Endothelial cell of umbilical vein (primary cell): ENCODE data around the gene ARHGEF38.
"Not testable (repeated sequence)": the region's sequence is repeated elsewhere in the genome, so short reads cannot be mapped to it uniquely, and the experiment has no call there.

ENCODE experiments used
- EZH2 ChIP-seq: IDR thresholded peaks from 2 replicates; pipeline ENCODE4 v1.6.1; 2012; ENCODE audit warnings: borderline replicate concordance, low read depth, mild to moderate bottlenecking, moderate library complexity, low read length, inconsistent platforms; ENCODE audit not compliant: severe bottlenecking
- FOS ChIP-seq: IDR thresholded peaks from 2 replicates; pipeline ENCODE4 v1.6.1; 2011; ENCODE audit warnings: mild to moderate bottlenecking, low read length, moderate library complexity, borderline replicate concordance; ENCODE audit not compliant: insufficient read depth
- GATA2 ChIP-seq: IDR thresholded peaks from 2 replicates; pipeline ENCODE4 v1.7.0; 2011; ENCODE audit warnings: low read depth, mild to moderate bottlenecking, moderate library complexity, mixed read lengths, low read length; ENCODE audit not compliant: insufficient read length, insufficient read depth
- JUN ChIP-seq: IDR thresholded peaks from 2 replicates; pipeline ENCODE4 v1.6.1; 2011; ENCODE audit warnings: borderline replicate concordance, low read depth; ENCODE audit not compliant: insufficient read length, insufficient read depth
- MYC ChIP-seq: IDR thresholded peaks from one replicate; pipeline ENCODE4 v1.6.1; 2011; ENCODE audit warnings: mild to moderate bottlenecking, low read depth, low read length
- POLR2A ChIP-seq: IDR thresholded peaks from 2 replicates; pipeline ENCODE4 v1.6.1; 2012; ENCODE audit warnings: low read depth, mild to moderate bottlenecking, control low read depth, low read length
- POLR2AphosphoS5 ChIP-seq: IDR thresholded peaks from 2 replicates; pipeline ENCODE4 v1.6.1; 2012; ENCODE audit warnings: low read depth, mild to moderate bottlenecking, control low read depth, low read length, moderate library complexity; ENCODE audit not compliant: insufficient read depth
- TF ChIP-seq, protein P1 (sequence below), 2 donors: IDR thresholded peaks; 1 replicate in 1 of 2; 2 replicates in 1 of 2; pipeline ENCODE4 v1.5.1; 2011; ENCODE audit warnings: low read length in 2 of 2, mild to moderate bottlenecking in 2 of 2, moderate library complexity in 2 of 2, control low read depth in 1 of 2, inconsistent platforms in 1 of 2, low read depth in 1 of 2; ENCODE audit not compliant: insufficient read depth in 1 of 2; ENCODE audit errors: extremely low read depth in 1 of 2
- TF ChIP-seq, protein P2 (sequence below): IDR thresholded peaks from 2 replicates; pipeline ENCODE4 v1.6.1; 2011; ENCODE audit not compliant: insufficient read depth, insufficient read length

DNA sequence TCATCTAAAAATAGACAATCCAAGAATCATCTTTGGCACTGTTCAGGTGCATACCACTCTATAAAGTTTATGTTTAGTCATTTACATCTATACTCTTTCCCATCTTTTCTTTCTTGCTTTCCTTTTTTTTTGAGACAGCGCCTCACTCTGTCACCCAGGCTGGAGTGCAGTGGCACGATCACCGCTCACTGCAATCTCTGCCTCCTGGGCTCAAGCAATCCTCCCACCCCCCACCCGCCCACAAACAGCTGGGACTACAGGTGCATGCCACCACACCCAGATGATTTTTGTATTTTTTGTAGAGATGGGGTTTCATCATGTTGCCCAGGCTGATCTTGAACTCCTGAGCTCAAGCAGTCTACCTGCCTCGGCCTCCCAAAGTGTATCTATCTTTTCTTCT is 142.4 kb downstream of the ARHGEF38 start:
- not testable (repeated sequence) for TF ChIP-seq EZH2, POLR2A, POLR2AphosphoS5, MYC, JUN, GATA2, FOS
- TF ChIP-seq, protein P1, sequence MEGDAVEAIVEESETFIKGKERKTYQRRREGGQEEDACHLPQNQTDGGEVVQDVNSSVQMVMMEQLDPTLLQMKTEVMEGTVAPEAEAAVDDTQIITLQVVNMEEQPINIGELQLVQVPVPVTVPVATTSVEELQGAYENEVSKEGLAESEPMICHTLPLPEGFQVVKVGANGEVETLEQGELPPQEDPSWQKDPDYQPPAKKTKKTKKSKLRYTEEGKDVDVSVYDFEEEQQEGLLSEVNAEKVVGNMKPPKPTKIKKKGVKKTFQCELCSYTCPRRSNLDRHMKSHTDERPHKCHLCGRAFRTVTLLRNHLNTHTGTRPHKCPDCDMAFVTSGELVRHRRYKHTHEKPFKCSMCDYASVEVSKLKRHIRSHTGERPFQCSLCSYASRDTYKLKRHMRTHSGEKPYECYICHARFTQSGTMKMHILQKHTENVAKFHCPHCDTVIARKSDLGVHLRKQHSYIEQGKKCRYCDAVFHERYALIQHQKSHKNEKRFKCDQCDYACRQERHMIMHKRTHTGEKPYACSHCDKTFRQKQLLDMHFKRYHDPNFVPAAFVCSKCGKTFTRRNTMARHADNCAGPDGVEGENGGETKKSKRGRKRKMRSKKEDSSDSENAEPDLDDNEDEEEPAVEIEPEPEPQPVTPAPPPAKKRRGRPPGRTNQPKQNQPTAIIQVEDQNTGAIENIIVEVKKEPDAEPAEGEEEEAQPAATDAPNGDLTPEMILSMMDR (IDR thresholded peaks at IDR 0.05; ENCODE audit: extremely low read depth in 1 of 2, insufficient read depth in 1 of 2, low read depth in 1 of 2, low read length in 2 of 2) = not testable (repeated sequence)
- TF ChIP-seq, protein P2, sequence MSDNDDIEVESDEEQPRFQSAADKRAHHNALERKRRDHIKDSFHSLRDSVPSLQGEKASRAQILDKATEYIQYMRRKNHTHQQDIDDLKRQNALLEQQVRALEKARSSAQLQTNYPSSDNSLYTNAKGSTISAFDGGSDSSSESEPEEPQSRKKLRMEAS = not testable (repeated sequence)
